GM12892 (cell line): Measurements from ENCODE around the gene TET1.
"Not testable (repeated sequence)": the region's sequence is repeated elsewhere in the genome, so short reads cannot be mapped to it uniquely, and the experiment has no call there.

ENCODE experiments used
- DNase-seq: peaks from one replicate; pipeline ENCODE4 v3.0.0; 2011; ENCODE audit not compliant: insufficient read length
- FAIRE-seq: peaks from 2 replicates; lab custom pipeline; 2011; peaks lifted over from hg19 to GRCh38; lab: Jason Lieb, UNC
- POLR2A ChIP-seq: IDR thresholded peaks from 2 replicates; pipeline ENCODE4 v1.6.1; 2011; ENCODE audit warnings: low read depth, low read length, control low read depth
- POLR2AphosphoS5 ChIP-seq: IDR thresholded peaks from 2 replicates; pipeline ENCODE4 v1.6.1; 2011; ENCODE audit warnings: low read depth, low read length, control low read depth
- TAF1 ChIP-seq: IDR thresholded peaks from 2 replicates; pipeline ENCODE4 v1.6.1; 2011; ENCODE audit warnings: low read depth, mild to moderate bottlenecking, control low read depth, low read length, borderline replicate concordance

TET1 gene

GRCh38 chr10:68633281-68633680 lies 73.1 kb downstream of the TET1 start:
- DNase-seq (no peak), FAIRE-seq (no peak)
- no peak for TF ChIP-seq TAF1
- TF ChIP-seq POLR2A, result no peak
- no peak for TF ChIP-seq POLR2AphosphoS5

GRCh38 chr10:68633816-68634466 lies 73.8 kb downstream of the TET1 start:
- DNase-seq (no peak), FAIRE-seq (no peak)
- no peak for TF ChIP-seq POLR2AphosphoS5

- FAIRE-seq (no peak), DNase-seq (no peak)
- TF ChIP-seq TAF1 (no peak), POLR2AphosphoS5 (no peak), POLR2A (no peak)
Measured at GRCh38 chr10:68636335-68636734, 76.2 kb downstream of the TET1 start.

GRCh38 chr10:68643550-68643949 lies 83.4 kb downstream of the TET1 start:
- FAIRE-seq, DNase-seq: not testable (repeated sequence)

- FAIRE-seq (no peak), DNase-seq (no peak)
- TF ChIP-seq POLR2AphosphoS5, result no peak
- no peak for TF ChIP-seq POLR2A
- no peak for TF ChIP-seq TAF1
Measured at GRCh38 chr10:68647672-68648341, 87.7 kb downstream of the TET1 start.

GRCh38 chr10:68655620-68656126 lies 95.5 kb downstream of the TET1 start:
- no peak for FAIRE-seq
- TF ChIP-seq POLR2AphosphoS5 (no peak), POLR2A (no peak), TAF1 (no peak)
- no peak for DNase-seq

- TF ChIP-seq TAF1, result no peak
- TF ChIP-seq POLR2A, result no peak
- TF ChIP-seq POLR2AphosphoS5, result no peak
- FAIRE-seq (no peak), DNase-seq (no peak)
Measured at GRCh38 chr10:68665841-68666240, 105.7 kb downstream of the TET1 start.

GRCh38 chr10:68666280-68666760 lies 106.2 kb downstream of the TET1 start:
- no peak for DNase-seq
- FAIRE-seq, result no peak
- TF ChIP-seq POLR2AphosphoS5, result no peak

DNA sequence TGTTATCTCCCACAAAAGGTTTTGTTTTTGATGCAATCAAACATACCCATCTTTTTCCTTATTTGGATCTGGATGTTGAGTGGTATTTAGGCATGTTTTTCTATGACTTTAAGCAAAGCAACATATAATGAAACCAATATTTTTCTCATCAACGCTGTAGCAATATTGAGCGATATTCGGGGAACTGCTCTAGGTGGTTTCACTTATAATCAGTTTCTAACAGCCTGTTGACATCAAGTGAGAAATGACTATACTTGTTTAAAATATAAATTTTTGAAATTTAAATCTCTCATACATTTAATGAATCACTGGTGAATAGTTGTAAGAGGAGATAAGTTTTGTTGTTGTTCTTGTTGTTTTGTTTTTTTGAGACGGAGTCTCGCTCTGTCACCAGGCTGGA lies 108.1 kb downstream of the TET1 start:
- TF ChIP-seq POLR2AphosphoS5, result no peak
- TF ChIP-seq TAF1, result no peak
- no peak for TF ChIP-seq POLR2A
- FAIRE-seq (no peak), DNase-seq (no peak)

- DNase-seq (no peak), FAIRE-seq (no peak)
- no peak for TF ChIP-seq POLR2A
- no peak for TF ChIP-seq TAF1
- no peak for TF ChIP-seq POLR2AphosphoS5
Measured at GRCh38 chr10:68668972-68669371, 108.8 kb downstream of the TET1 start.

GRCh38 chr10:68684413-68684812 lies 124.3 kb downstream of the TET1 start:
- FAIRE-seq, result peak; percentile 44
- peak; percentile 30 for DNase-seq
- no peak for TF ChIP-seq TAF1
- TF ChIP-seq POLR2A, result no peak
- no peak for TF ChIP-seq POLR2AphosphoS5

DNA sequence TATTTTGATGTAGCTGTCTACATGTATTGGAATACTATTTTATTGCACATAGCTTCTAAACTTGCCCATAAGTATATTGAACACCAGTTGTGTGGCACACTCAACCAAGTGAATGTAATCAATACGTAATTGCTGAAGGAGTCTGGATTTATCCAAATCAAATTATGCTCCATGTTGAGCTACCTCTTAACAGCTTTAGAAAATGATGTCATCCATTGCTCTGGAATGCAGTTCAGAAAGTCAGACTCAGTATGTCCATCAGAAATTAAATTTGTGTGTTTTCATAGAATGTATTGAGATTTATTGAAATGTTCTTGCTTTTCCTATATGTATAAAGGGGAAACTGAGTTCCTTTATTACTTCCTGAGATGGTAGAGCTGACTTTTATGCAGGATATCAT lies 135.9 kb downstream of the TET1 start:
- no peak for TF ChIP-seq TAF1
- no peak for DNase-seq
- FAIRE-seq, result no peak
